ENCODE measurements around the gene DOCK1.
A peak's percentile ranks its signal among the peaks of the same experiment; 100 is the strongest.

Gene DOCK1

GRCh38 chr10:127343821-127344220 lies 438.6 kb downstream of the DOCK1 start:
- no peak for TF ChIP-seq CTCF (IDR thresholded peaks at IDR 0.05)
- H3K9me3 ChIP-seq: no peaks in the 10 kb centered on the region

DNA sequence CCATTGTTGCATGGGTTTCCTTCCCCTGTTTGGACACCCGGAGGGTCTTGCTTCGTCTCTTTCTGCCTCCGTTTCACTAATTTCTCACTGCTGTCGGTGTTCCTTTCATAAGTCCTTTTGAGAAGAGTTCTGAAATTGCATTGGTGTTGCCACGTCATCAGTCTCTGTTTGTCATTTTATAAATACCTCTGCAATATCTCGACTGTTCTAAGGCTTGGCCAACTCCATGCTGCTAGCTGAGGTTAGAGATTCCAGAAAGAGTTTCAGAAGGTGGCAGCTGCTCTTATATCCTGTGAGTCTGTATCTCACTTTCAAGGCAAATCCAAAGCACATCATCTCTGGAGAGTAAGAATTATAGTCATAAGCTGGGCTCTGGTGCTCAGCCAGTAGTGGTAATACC lies 439.1 kb downstream of the DOCK1 start:
- Histone ChIP-seq H3K27me3 (no peaks in the 10 kb centered on the region), H3K36me3 (no peaks in the 10 kb centered on the region), H3K4me1 (ENCODE audit: control insufficient read depth in 1 of 2, insufficient read depth in 1 of 2, low read depth in 1 of 2, low read length in 1 of 2) (peaks cover 18 to 20% of the 10 kb centered on the region in 2 experiments), H3K4me3 (ENCODE audit: low read depth in 1 of 2, low read length in 1 of 2) (no peak overlapping the region), H3K9me3 (no peaks in the 10 kb centered on the region), H3K27ac (peak overlapping the region; percentile 11)
- TF ChIP-seq CTCF (IDR thresholded peaks at IDR 0.05): no peak

More at GRCh38 chr10:127343821-127344220, 438.6 kb downstream of the DOCK1 start:
- Histone ChIP-seq H3K4me3 (ENCODE audit: low read depth in 1 of 2, low read length in 1 of 2) (no peak overlapping the region), H3K27me3 (no peaks in the 10 kb centered on the region), H3K27ac (peak overlapping the region; percentile 11), H3K36me3 (no peaks in the 10 kb centered on the region), H3K4me1 (ENCODE audit: control insufficient read depth in 1 of 2, insufficient read depth in 1 of 2, low read depth in 1 of 2, low read length in 1 of 2) (peaks cover 18 to 20% of the 10 kb centered on the region in 2 experiments)

DNA sequence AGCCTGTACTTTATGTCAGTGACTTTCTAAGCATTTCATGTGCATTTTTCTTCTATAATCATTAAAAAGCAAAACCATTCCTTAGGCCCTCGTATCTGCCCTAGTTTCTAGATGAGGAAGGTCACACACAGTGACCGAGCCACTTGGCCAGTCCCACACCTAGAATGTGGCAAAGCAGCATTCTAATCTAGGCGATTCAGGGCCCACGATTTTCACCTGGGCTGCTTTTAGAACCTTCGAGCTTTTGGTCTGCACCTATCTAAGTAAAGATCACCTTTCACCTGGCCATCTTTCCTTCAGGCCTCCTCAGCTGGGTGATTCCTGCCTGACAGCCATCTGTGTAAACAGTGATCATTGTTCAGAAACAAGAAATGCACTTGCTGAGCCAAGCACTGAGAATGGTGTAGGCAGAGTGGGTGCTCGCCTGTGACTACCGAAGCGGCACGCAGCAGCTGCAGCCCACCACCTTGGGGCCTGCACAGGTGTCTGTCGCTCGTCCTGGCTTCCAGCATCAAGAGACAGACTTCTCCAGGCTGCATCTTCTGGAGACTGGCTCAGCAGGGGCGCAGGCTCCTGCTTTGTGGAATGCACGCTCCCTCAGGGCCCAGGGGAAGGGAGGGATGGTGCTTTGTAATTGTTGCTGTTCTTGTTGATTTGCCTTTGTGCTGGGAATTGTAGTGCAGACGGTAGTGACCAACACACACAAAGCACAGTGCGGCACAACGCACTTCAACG lies 440.2 kb downstream of the DOCK1 start:
- Histone ChIP-seq H3K4me3 (ENCODE audit: low read depth in 1 of 2, low read length in 1 of 2) (no peak overlapping the region), H3K36me3 (no peaks in the 10 kb centered on the region), H3K4me1 (ENCODE audit: control insufficient read depth in 1 of 2, insufficient read depth in 1 of 2, low read depth in 1 of 2, low read length in 1 of 2) (peaks cover 18 to 20% of the 10 kb centered on the region in 2 experiments), H3K9me3 (no peaks in the 10 kb centered on the region), H3K27me3 (no peaks in the 10 kb centered on the region), H3K27ac (no peak overlapping the region)
- no peak for TF ChIP-seq CTCF (IDR thresholded peaks at IDR 0.05)

DNA sequence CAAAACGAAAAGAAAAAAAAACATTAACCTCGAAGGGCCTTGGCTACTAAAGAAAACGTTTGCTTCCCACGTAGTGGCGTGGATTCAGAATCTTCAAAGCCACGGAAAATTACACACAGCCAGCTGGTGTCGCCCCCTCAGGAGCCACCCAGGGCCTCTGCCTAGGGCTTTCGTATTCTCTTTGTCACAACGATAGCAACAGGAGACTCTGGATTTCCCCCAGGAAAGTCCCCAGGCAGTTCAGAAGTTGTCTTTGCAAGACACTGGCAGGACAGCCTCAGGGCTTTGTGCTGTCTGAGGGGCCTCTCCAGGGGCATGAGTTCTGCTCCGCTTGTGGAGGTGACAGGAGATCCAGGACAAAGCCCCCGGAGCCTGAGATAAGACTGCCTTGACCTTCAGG lies 441.4 kb downstream of the DOCK1 start:
- Histone ChIP-seq H3K27ac (no peak overlapping the region), H3K4me3 (ENCODE audit: low read depth in 1 of 2, low read length in 1 of 2) (no peak overlapping the region), H3K9me3 (no peaks in the 10 kb centered on the region), H3K27me3 (no peaks in the 10 kb centered on the region), H3K36me3 (no peaks in the 10 kb centered on the region), H3K4me1 (ENCODE audit: control insufficient read depth in 1 of 2, insufficient read depth in 1 of 2, low read depth in 1 of 2, low read length in 1 of 2) (peaks cover 18 to 20% of the 10 kb centered on the region in 2 experiments)
- no peak for TF ChIP-seq CTCF (IDR thresholded peaks at IDR 0.05)

DNA sequence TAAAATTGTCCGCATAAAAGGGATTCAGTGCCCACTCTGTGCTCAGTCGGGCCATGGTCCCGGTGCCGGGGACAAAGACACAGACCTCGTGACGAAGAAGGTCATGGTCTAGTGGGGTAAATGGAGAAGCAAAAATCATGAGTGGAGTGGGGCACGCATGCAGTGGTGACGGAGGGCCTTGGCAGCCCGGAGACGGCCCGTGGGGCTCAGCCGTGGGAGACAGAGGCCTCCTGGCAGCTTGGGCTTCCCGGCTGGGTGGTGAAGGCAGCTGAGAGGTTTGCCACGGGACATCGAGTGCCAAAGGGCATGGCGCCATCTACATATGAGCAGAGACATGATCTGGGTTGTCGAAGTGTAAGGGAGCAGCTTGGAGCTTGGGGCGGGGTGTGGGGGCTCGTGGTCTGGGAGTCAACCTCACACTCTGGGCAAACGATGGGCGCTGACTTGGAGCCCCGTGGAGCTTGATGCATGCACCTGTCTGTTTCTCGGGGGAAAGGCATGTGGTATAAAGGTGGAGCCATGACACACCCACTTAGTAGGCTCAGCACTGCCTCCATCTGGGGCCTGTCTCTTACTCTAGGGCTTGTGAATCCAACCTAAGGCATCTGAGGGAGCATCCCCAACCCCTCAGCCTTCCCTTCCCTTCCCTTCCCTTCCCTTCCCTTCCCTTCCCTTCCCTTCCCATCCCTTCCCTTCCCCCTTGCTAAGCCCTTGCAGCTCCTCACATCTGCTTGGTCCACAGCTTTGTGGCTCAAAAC lies 442.2 kb downstream of the DOCK1 start:
- peaks cover 18 to 20% of the 10 kb centered on the region in 2 experiments for H3K4me1 ChIP-seq (ENCODE audit: control insufficient read depth in 1 of 2, insufficient read depth in 1 of 2, low read depth in 1 of 2, low read length in 1 of 2)
- no peaks in the 10 kb centered on the region for H3K36me3 ChIP-seq
- no peaks in the 10 kb centered on the region for H3K27me3 ChIP-seq
- H3K9me3 ChIP-seq: no peaks in the 10 kb centered on the region
- no peak overlapping the region for H3K4me3 ChIP-seq (ENCODE audit: low read depth in 1 of 2, low read length in 1 of 2)
- no peak for TF ChIP-seq CTCF (IDR thresholded peaks at IDR 0.05)
- no peak overlapping the region for H3K27ac ChIP-seq
